IPS DF 6.9 (cell line): ENCODE measurements around the gene WDR64.

Source experiments
- DNase-seq: peaks from one replicate; pipeline ENCODE4 v3.0.0-alpha.2; 2013; ENCODE audit warnings: low read depth, low spot score
- H3K27ac ChIP-seq: one replicate; pipeline ENCODE4 v1.5.1; 2013; ENCODE audit warnings: low read length, control low read depth
- H3K27me3 ChIP-seq: 2 replicates; pipeline ENCODE4 v1.6.1; 2013; ENCODE audit warnings: mild to moderate bottlenecking, low read length; ENCODE audit not compliant: control insufficient read depth, insufficient read depth
- H3K36me3 ChIP-seq: 2 replicates; pipeline ENCODE4 v1.6.1; 2013; ENCODE audit warnings: low read length; ENCODE audit not compliant: control insufficient read depth, insufficient read depth
- H3K4me1 ChIP-seq: 2 replicates; pipeline ENCODE4 v1.6.1; 2013; ENCODE audit warnings: low read length; ENCODE audit not compliant: control insufficient read depth, insufficient read depth
- H3K4me3 ChIP-seq: 2 replicates; pipeline ENCODE4 v1.5.1; 2013; ENCODE audit warnings: mild to moderate bottlenecking, low read length
- H3K9me3 ChIP-seq: 2 replicates; pipeline ENCODE4 v1.6.1; 2013; ENCODE audit warnings: low read length, inconsistent platforms; ENCODE audit not compliant: control insufficient read depth, insufficient read depth
- WGBS: extraction: QIAGEN DNeasy Blood & Tissue Kit; methylation state at CpG from one replicate; pipeline ENCODE4 v1.1.7; 2013; ENCODE audit warnings: mixed read lengths, missing lambda C conversion rate; ENCODE audit not compliant: insufficient read length, insufficient coverage; 5-methylcytosine and 5-hydroxymethylcytosine counted together

WDR64 gene

DNA sequence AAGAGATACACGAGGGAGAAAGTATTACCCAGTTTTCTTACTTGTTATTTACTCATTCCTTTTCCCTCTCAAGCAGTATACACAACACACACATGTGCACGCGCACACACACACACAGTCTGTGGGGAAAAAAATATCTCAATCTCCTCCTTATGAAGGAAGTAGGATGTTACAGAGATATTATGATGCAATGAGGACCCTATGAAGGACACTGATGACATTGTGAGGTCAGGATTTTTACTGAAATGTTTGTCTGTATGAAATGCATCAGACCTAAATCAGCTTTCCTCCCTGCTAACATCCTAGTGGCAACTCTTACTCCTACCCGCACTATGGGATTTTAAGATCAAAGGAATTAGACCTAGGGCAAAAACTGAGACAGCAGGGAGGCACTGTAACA is at the start of gene WDR64:
WDR64 (plus strand) TSS at position 270 of the 400 bp plus-strand sequence. CDS start 204 bp downstream, outside the sequence.
- no peak for DNase-seq
- Histone ChIP-seq H3K27me3 (no peaks in the 10 kb centered on the region), H3K4me1 (no peaks in the 10 kb centered on the region), H3K36me3 (no peaks in the 10 kb centered on the region), H3K9me3 (no peaks in the 10 kb centered on the region), H3K4me3 (no peak within 1 kb of the TSS), H3K27ac (no peak within 1 kb of the TSS)
- WGBS: no CpG with 5 or more reads among the region's 4 CpGs

DNA sequence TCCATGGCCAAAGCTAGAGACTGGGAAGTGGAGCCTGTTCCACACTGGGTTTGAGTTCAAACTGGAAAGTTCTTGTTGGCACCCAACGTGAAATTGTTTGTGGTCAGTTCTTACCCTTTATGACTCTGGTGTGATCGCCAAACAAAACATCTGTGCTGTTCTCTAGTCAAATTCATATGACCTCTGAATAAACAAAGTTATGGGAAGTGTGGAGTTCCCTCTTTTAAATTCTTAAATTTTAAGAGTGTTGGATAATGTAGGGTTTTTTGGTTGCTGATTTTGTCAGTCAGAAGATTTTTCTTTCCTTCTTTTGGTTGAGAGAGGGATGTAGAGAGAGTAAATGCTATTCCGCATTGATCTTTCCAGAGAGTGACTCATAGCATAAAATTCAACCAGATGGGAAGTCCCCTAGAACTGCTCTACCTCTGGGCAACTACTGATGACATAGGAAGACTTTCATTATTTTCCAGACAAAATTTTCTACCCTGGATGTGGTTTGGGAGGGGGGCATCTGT is 48.3 kb upstream of the WDR64 start:
- no CpG with 5 or more reads among the region's 3 CpGs for WGBS
- DNase-seq: no peak
- Histone ChIP-seq H3K4me3 (no peak overlapping the region), H3K27ac (no peak overlapping the region), H3K36me3 (no peaks in the 10 kb centered on the region), H3K4me1 (no peaks in the 10 kb centered on the region), H3K9me3 (no peaks in the 10 kb centered on the region), H3K27me3 (no peaks in the 10 kb centered on the region)

DNA sequence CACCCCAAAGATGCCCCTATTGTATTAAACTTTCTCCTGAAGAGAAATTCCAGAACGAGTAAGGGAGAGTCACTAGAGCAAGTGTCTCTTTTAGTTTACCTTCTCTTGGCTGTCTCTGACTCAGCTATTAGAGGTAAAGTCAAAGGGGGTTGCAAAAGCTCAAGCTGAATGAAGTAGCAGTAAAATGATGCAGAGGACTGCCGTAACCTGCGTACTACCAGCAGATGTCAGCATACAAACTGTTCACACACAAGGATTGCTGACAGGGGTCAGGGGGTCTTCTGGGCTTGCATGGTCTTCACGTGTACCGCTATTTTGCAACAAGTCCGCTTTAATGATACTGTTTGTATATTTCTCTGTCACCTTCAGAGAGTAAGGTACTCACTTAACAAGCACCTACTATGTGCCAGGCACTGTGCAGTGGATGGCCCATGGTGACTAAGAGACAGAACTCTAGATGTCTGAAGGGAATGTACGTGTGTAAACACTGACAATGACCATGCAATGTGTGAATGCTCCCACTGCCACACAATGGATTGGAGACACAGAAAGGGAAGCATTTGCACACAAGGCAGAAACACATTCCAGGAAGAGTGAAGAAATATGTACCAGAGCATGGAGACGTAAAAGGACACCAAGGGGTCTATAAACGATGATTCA is 46.8 kb upstream of the WDR64 start:
- H3K4me3 ChIP-seq: no peak overlapping the region
- H3K36me3 ChIP-seq: no peaks in the 10 kb centered on the region
- H3K27me3 ChIP-seq: no peaks in the 10 kb centered on the region
- WGBS: no CpG with 5 or more reads among the region's 9 CpGs
- peak; percentile 29 for DNase-seq
- no peak overlapping the region for H3K27ac ChIP-seq
- H3K4me1 ChIP-seq: no peaks in the 10 kb centered on the region
- no peaks in the 10 kb centered on the region for H3K9me3 ChIP-seq

DNA sequence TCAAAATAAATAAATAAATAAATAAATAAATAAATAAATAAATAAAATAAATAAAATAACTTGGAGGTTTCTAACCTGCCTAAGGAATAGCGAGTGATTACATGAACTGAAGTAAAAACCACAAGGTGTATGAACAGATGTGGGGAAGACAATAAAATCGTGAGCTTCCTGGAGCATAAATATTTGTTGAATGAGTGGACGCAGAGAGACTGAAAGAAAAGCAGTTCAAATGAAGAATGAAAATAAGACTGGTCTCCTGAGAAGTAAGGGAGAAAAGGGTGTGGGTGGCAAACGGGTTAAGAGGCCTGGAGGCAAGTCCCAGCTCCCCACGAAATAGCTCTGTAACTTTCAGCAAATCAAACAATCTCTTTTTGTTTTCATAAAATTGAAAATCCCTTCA is 45.5 kb upstream of the WDR64 start:
- Histone ChIP-seq H3K9me3 (no peaks in the 10 kb centered on the region), H3K27ac (no peak overlapping the region), H3K27me3 (no peaks in the 10 kb centered on the region), H3K4me3 (no peak overlapping the region), H3K4me1 (no peaks in the 10 kb centered on the region), H3K36me3 (no peaks in the 10 kb centered on the region)
- no peak for DNase-seq
- WGBS: no CpG with 5 or more reads among the region's 5 CpGs

DNA sequence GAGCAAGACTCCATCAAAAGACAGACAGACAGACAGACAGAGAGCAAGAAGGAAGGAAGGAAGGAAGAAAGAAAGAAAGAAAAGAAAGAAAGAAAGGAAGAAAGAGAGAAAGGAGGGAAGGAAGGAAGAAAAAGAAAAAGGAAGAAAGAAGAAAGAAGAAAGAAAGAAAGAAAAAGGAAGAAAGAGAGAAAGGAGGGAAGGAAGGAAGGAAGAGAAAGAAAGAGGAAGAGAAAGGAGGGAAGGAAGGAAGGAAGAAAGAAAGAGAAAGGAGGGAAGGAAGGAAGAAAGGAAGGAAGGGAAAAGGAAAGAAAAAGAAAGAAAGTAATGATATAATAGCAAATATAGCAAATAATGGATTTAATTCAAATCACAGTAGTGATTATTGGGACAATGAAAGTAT is 44.6 kb upstream of the WDR64 start:
- no peak for DNase-seq

DNA sequence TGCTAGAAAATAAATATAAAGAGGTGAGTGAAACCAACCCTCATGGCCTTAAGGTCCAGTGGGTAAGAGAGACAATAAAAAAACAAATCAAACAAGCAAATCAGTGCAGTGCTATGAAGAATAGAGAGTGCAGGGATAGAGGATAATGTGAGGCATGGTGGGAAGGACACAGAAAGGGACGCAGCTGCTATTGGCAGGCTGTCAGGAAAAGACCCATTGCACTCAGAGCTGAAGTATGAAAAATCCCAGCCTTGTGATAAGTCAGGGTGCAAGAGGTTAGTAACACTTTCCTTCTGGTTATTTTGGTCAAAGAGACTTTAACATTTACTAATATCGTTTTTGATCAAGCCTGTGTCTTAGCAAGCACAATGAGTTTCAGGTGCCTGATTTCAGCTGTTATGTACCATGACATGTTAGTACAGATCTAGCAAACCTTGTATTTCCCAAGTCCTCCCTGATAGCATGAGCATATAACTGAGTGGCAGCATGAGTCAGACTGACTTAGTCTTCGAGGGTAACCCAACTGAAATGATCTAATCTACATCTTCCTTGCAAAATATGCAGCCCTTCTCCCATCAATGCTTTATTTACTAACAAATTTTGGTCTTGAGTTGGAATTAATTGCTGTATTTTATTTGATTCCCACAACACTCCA is 43.6 kb upstream of the WDR64 start:
- DNase-seq: no peak
- Histone ChIP-seq H3K36me3 (no peaks in the 10 kb centered on the region), H3K27me3 (no peaks in the 10 kb centered on the region), H3K4me3 (no peak overlapping the region), H3K9me3 (no peaks in the 10 kb centered on the region), H3K27ac (no peak overlapping the region), H3K4me1 (no peaks in the 10 kb centered on the region)
- no CpG with 5 or more reads among the region's 3 CpGs for WGBS

More for the DNA sequence above, 44.6 kb upstream of the WDR64 start:
- Histone ChIP-seq H3K4me3 (no peak overlapping the region), H3K4me1 (no peaks in the 10 kb centered on the region), H3K9me3 (no peaks in the 10 kb centered on the region), H3K27ac (no peak overlapping the region), H3K36me3 (no peaks in the 10 kb centered on the region), H3K27me3 (no peaks in the 10 kb centered on the region)

DNA sequence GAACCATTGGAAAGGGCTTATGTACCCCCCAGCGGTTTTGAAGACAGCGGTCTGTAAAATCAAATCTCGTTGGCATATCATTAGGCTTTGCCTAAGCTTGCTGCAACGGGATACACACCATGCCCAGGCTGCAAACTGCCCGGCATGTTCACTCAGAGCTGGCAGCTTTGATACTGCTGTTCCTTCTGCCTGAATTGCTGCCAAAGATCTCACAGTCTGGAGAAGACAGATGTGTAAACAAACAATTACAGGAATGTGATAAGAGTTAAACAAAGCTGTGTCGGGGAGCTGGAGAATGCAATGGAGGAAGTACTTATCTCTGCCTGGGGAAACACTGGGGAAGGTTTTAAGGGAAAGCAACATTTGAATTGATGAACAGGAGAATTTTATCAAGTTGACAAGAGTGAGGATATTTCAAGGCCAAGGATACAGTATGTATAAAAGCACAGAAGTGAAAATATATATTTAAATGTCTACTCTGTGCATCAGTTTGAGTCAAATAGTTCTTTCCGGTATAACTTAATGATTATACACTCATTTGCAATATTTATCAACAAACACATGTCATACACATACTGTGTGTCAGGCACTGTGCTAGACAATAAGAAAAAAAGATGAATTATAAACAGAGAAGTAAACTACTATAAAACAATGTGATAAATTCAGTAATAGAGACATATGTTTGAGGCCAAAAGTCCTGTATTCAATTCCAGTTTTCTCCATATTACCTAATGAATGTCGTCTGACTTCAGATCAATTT is 41.8 kb upstream of the WDR64 start:
- Histone ChIP-seq H3K4me1 (no peaks in the 10 kb centered on the region), H3K36me3 (no peaks in the 10 kb centered on the region), H3K9me3 (no peaks in the 10 kb centered on the region), H3K27me3 (no peaks in the 10 kb centered on the region), H3K4me3 (no peak overlapping the region), H3K27ac (no peak overlapping the region)
- no peak for DNase-seq
- WGBS: no CpG with 5 or more reads among the region's 8 CpGs

DNA sequence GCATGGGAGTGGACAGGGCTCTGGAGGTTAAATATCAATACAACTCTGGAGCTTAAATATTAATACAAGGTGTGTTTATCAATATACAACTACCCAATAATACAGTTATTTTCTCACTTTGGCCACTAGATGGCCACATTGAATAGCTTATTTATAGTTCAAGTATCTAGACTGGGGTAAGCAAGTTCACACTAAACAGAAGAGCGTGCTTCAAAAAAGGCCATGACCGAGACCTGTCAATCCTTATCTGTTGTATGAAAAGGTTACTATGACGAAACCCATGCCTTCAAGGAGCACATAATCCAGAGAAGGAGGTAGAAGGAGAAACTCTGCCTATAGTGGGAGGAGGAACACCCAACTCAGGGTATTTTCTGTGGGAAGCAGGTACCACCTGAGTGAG is 41.0 kb upstream of the WDR64 start:
- no peak overlapping the region for H3K4me3 ChIP-seq
- no peaks in the 10 kb centered on the region for H3K27me3 ChIP-seq
- no peaks in the 10 kb centered on the region for H3K9me3 ChIP-seq
- no peaks in the 10 kb centered on the region for H3K36me3 ChIP-seq
- H3K27ac ChIP-seq: no peak overlapping the region
- H3K4me1 ChIP-seq: no peaks in the 10 kb centered on the region
- WGBS: no CpG with 5 or more reads among the region's 3 CpGs
- DNase-seq: no peak

DNA sequence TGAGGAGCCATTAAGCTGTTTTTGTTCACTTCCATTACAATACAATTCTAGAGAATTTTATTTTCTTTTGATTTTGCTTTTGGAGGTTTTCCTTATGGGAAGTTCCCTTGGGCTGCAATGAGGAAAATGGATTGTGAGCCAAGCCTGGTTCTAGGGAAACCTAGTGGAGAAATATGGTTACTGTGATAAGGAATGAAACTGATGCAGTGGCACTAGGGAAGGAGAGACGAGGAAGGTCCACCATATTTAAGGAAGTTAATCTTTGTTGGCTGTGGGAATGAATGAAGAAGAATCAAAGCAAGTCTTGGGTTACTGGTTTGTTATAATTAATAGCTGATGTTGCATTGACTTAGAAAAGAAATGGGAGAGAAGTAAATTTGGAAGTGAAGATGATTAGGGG is 40.3 kb upstream of the WDR64 start:
- no peak overlapping the region for H3K27ac ChIP-seq
- H3K9me3 ChIP-seq: no peaks in the 10 kb centered on the region
- no peaks in the 10 kb centered on the region for H3K27me3 ChIP-seq
- H3K4me1 ChIP-seq: no peaks in the 10 kb centered on the region
- WGBS: no CpG with 5 or more reads among the region's 1 CpG
- H3K36me3 ChIP-seq: no peaks in the 10 kb centered on the region
- no peak overlapping the region for H3K4me3 ChIP-seq
- DNase-seq: no peak

DNA sequence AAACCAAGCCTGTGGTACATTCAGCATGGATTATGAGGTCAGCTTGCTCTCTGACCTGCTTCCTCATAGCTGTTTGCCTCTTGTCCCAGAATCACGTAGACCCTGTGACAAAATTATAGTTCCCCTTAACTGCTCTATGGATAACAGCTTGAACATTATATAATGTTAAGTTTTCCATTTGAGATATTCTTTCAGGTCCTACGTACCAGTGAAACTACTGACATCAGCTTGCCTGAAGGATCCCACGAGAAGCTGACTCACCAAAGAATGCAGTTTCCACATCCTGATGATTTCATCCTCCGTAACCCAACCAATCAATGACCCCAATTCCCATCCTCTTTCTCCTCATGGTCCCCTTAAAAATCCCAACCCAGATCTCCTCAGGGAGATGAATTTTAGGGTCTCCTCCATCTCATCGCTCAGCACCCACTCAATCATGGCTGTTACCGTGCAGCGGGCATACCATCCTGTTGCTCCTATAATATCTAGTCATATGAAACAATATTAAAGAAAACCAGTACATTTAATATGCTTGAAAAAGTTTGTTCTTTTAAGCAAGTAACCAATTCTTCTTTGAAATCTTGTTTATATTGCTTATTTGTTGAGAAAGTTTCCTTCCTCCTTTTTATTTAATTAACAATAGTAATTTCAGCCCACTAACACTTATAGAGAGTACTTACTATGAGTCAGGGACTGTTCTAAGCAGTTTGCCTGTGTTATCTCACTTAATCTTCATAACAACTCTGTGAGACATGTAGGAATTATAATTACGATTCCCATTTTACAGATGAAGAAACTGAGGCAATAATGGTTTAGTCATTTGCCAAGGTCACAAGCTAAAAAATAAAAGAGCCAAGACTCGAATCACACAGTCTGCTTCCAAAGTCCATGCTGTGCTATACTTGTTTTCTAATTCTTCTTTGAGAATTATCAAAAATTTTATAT is 39.3 kb upstream of the WDR64 start:
- no peak for DNase-seq
- H3K4me1 ChIP-seq: no peaks in the 10 kb centered on the region

More for the DNA sequence above, 39.3 kb upstream of the WDR64 start:
- Histone ChIP-seq H3K9me3 (no peaks in the 10 kb centered on the region), H3K27ac (no peak overlapping the region), H3K36me3 (no peaks in the 10 kb centered on the region), H3K27me3 (no peaks in the 10 kb centered on the region), H3K4me3 (no peak overlapping the region)
- WGBS: no CpG with 5 or more reads among the region's 9 CpGs
